Thyroid gland (tissue), 4 donors: ENCODE results near the gene RGS19.
"Not testable (repeated sequence)": the region's sequence is repeated elsewhere in the genome, so short reads cannot be mapped to it uniquely, and the experiment has no call there.

Experiments
- POLR2A ChIP-seq, 2 donors: fragments of 450-650 bp; IDR thresholded peaks; one replicate each; pipeline ENCODE4 v1.6.1; 2017; ENCODE audit warnings: antibody characterized with exemption in 2 of 2, mild to moderate bottlenecking in 2 of 2, moderate library complexity in 1 of 2
- TF ChIP-seq, protein P1 (sequence below), 6 experiments: fragments of 200-600 bp in 3 of 6; fragments of 450-650 bp in 3 of 6; sonication (generic) in 3 of 6; IDR thresholded peaks; one replicate each; pipeline ENCODE4 v1.5.1; 2016 to 2019; ENCODE audit warnings: antibody characterized with exemption in 6 of 6, mild to moderate bottlenecking in 2 of 6, inconsistent platforms in 1 of 6, moderate library complexity in 1 of 6

DNA sequence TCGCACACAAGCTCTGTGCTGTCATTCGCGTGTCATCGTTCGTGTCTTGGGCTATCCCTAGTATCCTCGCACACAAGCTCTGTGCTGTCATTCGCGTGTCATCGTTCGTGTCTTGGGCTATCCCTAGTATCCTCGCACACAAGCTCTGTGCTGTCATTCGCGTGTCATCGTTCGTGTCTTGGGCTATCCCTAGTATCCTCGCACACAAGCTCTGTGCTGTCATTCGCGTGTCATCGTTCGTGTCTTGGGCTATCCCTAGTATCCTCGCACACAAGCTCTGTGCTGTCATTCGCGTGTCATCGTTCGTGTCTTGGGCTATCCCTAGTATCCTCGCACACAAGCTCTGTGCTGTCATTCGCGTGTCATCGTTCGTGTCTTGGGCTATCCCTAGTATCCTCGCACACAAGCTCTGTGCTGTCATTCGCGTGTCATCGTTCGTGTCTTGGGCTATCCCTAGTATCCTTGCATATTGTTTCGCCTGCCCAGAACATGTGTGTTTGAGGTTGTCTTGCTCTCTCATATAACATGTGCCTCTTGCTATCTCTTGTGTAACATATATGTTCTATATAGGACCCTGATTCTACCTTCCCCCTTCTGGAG lies 8.0 kb upstream of the RGS19 start:
- TF ChIP-seq POLR2A (IDR thresholded peaks at IDR 0.05), result not testable (repeated sequence)
- TF ChIP-seq, protein P1, sequence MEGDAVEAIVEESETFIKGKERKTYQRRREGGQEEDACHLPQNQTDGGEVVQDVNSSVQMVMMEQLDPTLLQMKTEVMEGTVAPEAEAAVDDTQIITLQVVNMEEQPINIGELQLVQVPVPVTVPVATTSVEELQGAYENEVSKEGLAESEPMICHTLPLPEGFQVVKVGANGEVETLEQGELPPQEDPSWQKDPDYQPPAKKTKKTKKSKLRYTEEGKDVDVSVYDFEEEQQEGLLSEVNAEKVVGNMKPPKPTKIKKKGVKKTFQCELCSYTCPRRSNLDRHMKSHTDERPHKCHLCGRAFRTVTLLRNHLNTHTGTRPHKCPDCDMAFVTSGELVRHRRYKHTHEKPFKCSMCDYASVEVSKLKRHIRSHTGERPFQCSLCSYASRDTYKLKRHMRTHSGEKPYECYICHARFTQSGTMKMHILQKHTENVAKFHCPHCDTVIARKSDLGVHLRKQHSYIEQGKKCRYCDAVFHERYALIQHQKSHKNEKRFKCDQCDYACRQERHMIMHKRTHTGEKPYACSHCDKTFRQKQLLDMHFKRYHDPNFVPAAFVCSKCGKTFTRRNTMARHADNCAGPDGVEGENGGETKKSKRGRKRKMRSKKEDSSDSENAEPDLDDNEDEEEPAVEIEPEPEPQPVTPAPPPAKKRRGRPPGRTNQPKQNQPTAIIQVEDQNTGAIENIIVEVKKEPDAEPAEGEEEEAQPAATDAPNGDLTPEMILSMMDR (IDR thresholded peaks at IDR 0.05), result not testable (repeated sequence)
